Spleen (tissue), 11 donors: Measurements from ENCODE around the gene MAPK1. TPM values are rescaled to one million over a fixed set of nuclear protein-coding genes. Genes with fewer than 3 reads are reported as not detected.

Source experiments
- DNase-seq: peaks from one replicate; pipeline ENCODE4 v3.0.0-alpha.2; 2020
- H3K27ac ChIP-seq, 8 donors: fragments of 200-600 bp; sonication (generic) in 7 of 8; 1 replicate in 4 of 8; 2 replicates in 4 of 8; pipeline versions ENCODE4 v1.5.0 to v1.8.0; 2016 to 2021; ENCODE audit warnings: inconsistent platforms in 4 of 8, mild to moderate bottlenecking in 4 of 8, moderate library complexity in 1 of 8
- H3K27me3 ChIP-seq, 7 donors: fragments of 200-600 bp; sonication (generic) in 6 of 7; replicated peaks in 1 of 7; 1 replicate in 4 of 7; 2 replicates in 3 of 7; pipeline versions ENCODE4 v1.5.0 to v1.8.0; 2016 to 2021; ENCODE audit warnings: inconsistent platforms in 3 of 7, mild to moderate bottlenecking in 1 of 7
- H3K36me3 ChIP-seq, 6 donors: fragments of 200-600 bp; sonication (generic) in 5 of 6; 1 replicate in 4 of 6; 2 replicates in 2 of 6; pipeline versions ENCODE4 v1.5.0 to v1.8.0; 2016 to 2021; ENCODE audit warnings: inconsistent platforms in 2 of 6
- H3K4me1 ChIP-seq, 6 donors: fragments of 200-600 bp; sonication (generic) in 5 of 6; 1 replicate in 3 of 6; 2 replicates in 3 of 6; pipeline versions ENCODE4 v1.5.0 to v1.8.0; 2016 to 2021; ENCODE audit warnings: inconsistent platforms in 3 of 6
- H3K4me3 ChIP-seq, 8 donors: fragments of 200-600 bp; sonication (generic) in 7 of 8; 1 replicate in 4 of 8; 2 replicates in 4 of 8; pipeline versions ENCODE4 v1.5.0 to v1.8.0; 2016 to 2021; ENCODE audit warnings: inconsistent platforms in 4 of 8, mild to moderate bottlenecking in 4 of 8, moderate library complexity in 2 of 8
- H3K9me3 ChIP-seq, 8 donors: fragments of 200-600 bp; sonication (generic) in 7 of 8; 1 replicate in 4 of 8; 2 replicates in 4 of 8; pipeline versions ENCODE4 v1.5.0 to v1.8.0; 2016 to 2021; ENCODE audit warnings: inconsistent platforms in 4 of 8
- POLR2A ChIP-seq, 3 donors: fragments of 450-650 bp; IDR thresholded peaks; one replicate each; pipeline ENCODE4 v1.5.1; 2017; ENCODE audit warnings: antibody characterized with exemption in 3 of 3, mild to moderate bottlenecking in 1 of 3
- POLR2AphosphoS5 ChIP-seq, 3 donors: sonication (generic); formaldehyde crosslinking; IDR thresholded peaks; one replicate each; pipeline ENCODE4 v1.5.1; 2017; ENCODE audit warnings: antibody characterized with exemption in 3 of 3
- WGBS, 5 donors: extraction: QIAGEN DNeasy Blood & Tissue Kit in 3 of 5; methylation state at CpG; one replicate each; pipeline versions ENCODE4 v1.1.5 to v1.1.7; 2013 to 2018; 5-methylcytosine and 5-hydroxymethylcytosine counted together
- intact Hi-C: fragments of 100-400 bp; cut with DNase I; formaldehyde crosslinking; loops from one replicate; pipeline ENCODE4 v1.15.0; 2023; ENCODE audit warnings: low total_unique reads
- polyA plus RNA-seq, 3 donors: library from polyadenylated mRNA; stranded (reverse); fragments of 200-250 nt; gene quantifications; one replicate each; pipeline ENCODE4 v1.2.1, GENCODE V29; 2013
- total RNA-seq, 7 donors: library from RNA; depleted of rRNA in 3 of 7; stranded (reverse); fragments of >200 nt in 3 of 7; fragmentation: NEBNext Ultra II Directional in 4 of 7; extraction: Animal tissue kit (Norgen Biotek cat#: 25700) in 4 of 7; gene quantifications; one replicate each; pipeline versions ENCODE4 v1.1.0 to v1.2.1, GENCODE V29; 2016 to 2021
- TF ChIP-seq, protein P1 (sequence below), 11 experiments: fragments of 200-600 bp in 7 of 11; fragments of 450-650 bp in 4 of 11; sonication (generic) in 4 of 11; IDR thresholded peaks in 8 of 11; conservative IDR thresholded peaks in 3 of 11; 1 replicate in 7 of 11; 2 replicates in 4 of 11; pipeline versions ENCODE4 v1.4.0 to v1.8.0; 2016 to 2021; ENCODE audit warnings: antibody characterized with exemption in 11 of 11, inconsistent platforms in 4 of 11, mild to moderate bottlenecking in 1 of 11
- donor health status: healthy with polysubstance abuse.
- donor health status: DM: no; HTN: no; CAD: no; lungs with moderate emphysema.
- donor health status: DM: no; HTN: no; CAD: no.
- donor health status: Bipolar disorder and iron deficiency.
- donor health status: healthy.
- donor health status: DM: no; HTN: no; CAD: no.
- donor health status: DM: yes; HTN: yes; CAD: no.

The MAPK1 gene
- total and polyA plus RNA-seq, 10 donors = 11.6 to 165 (median 106) TPM

- no peak for DNase-seq
- peaks cover 9 to 37% (median 22%) of the 10 kb centered on the region in 6 donors for H3K4me1 ChIP-seq
- TF ChIP-seq POLR2A (IDR thresholded peaks at IDR 0.05) = no peak
- peak in 1 of 3 donors; percentile 8 for TF ChIP-seq POLR2AphosphoS5 (IDR thresholded peaks at IDR 0.05)
- TF ChIP-seq, protein P1, sequence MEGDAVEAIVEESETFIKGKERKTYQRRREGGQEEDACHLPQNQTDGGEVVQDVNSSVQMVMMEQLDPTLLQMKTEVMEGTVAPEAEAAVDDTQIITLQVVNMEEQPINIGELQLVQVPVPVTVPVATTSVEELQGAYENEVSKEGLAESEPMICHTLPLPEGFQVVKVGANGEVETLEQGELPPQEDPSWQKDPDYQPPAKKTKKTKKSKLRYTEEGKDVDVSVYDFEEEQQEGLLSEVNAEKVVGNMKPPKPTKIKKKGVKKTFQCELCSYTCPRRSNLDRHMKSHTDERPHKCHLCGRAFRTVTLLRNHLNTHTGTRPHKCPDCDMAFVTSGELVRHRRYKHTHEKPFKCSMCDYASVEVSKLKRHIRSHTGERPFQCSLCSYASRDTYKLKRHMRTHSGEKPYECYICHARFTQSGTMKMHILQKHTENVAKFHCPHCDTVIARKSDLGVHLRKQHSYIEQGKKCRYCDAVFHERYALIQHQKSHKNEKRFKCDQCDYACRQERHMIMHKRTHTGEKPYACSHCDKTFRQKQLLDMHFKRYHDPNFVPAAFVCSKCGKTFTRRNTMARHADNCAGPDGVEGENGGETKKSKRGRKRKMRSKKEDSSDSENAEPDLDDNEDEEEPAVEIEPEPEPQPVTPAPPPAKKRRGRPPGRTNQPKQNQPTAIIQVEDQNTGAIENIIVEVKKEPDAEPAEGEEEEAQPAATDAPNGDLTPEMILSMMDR (IDR thresholded peaks at IDR 0.05 in 8 of 11, conservative IDR thresholded peaks at IDR 0.05 in 3 of 11) = no peak
- no peaks in the 10 kb centered on the region for H3K36me3 ChIP-seq
- intact Hi-C loops = no loop called here
- H3K27me3 ChIP-seq = no peaks in the 10 kb centered on the region
- 8 to 14% (median 9%) methylated on average over 37 to 65 of the region's 65 CpGs for WGBS, 5 donors
- peak overlapping the region; percentile 54 to 92 (median 70) for H3K4me3 ChIP-seq
- H3K9me3 ChIP-seq = no peaks in the 10 kb centered on the region
- peak overlapping the region in 5 of 8 donors; percentile 55 to 94 (median 90) for H3K27ac ChIP-seq
Measured at GRCh38 chr22:21736084-21736642, 131.3 kb downstream of the MAPK1 start.

- Histone ChIP-seq H3K27ac (peak within 1 kb of the TSS; percentile 59 to 94 (median 86)), H3K9me3 (no peaks in the 10 kb centered on the region), H3K27me3 (no peaks in the 10 kb centered on the region), H3K36me3 (peaks cover 0 to 3% (median 0%) of the 10 kb centered on the region in 6 donors), H3K4me1 (peaks cover 9 to 37% (median 22%) of the 10 kb centered on the region in 6 donors), H3K4me3 (peak within 1 kb of the TSS; percentile 54 to 92 (median 70))
- 1% methylated on average over 25 to 102 of the region's 102 CpGs for WGBS, 5 donors
- DNase-seq = peak; percentile 99
- intact Hi-C loops = no loop called here
- TF ChIP-seq, protein P1 (IDR thresholded peaks at IDR 0.05 in 8 of 11, conservative IDR thresholded peaks at IDR 0.05 in 3 of 11) = no peak
- TF ChIP-seq POLR2AphosphoS5 (IDR thresholded peaks at IDR 0.05) = peak; percentile 90 to 98 (median 94)
- TF ChIP-seq POLR2A (IDR thresholded peaks at IDR 0.05) = peak; percentile 16 to 94 (median 84)
Measured at GRCh38 chr22:21735200-21736083, 132.0 kb downstream of the MAPK1 start, which contains the start of gene YPEL1. YPEL1 (minus strand) TSS chr22:21735794; CDS start chr22:21710744, 25,050 bp downstream.

DNA sequence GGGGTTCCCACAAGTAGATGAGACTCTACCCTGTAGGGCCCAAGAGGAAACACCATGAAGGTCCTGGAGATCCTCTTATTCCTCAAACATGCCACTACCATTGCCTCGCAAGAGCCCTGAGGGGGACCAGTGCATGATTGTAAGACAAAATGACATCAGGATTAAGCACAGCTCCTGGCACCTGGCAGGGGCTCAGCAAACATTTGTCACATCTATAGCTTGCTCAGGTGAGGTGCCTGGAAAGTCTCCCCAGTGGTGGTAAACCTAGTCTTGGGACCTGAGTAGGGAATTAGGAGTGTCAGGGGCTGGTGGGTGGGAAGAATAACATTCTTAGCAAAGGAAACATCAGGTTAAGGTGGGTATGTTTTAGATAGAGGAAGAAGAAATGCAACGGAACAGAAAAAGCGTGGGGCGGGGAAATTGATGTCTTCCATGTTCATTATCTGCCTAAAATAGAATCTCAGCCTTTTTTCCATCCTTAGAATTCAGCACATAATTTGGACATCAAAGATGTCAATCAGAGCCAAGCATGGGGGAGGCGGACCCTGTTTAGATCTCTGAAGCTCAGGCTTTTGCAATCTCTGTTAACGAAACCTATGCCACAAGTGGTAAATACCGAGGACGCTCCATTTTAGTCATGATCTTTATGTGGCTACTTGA is 132.8 kb downstream of the MAPK1 start:
- Histone ChIP-seq H3K27me3 (no peaks in the 10 kb centered on the region), H3K36me3 (peaks cover 0 to 10% (median 0%) of the 10 kb centered on the region in 6 donors), H3K4me3 (peak overlapping the region; percentile 37 to 92 (median 68)), H3K27ac (peak overlapping the region; percentile 59 to 94 (median 86)), H3K4me1 (peaks cover 9 to 37% (median 22%) of the 10 kb centered on the region in 6 donors), H3K9me3 (no peaks in the 10 kb centered on the region)
- no peak for DNase-seq
- intact Hi-C loops = no loop called here
- WGBS, 5 donors = 10 to 16% (median 13%) methylated on average over 8 of the region's 8 CpGs
- TF ChIP-seq POLR2AphosphoS5 (IDR thresholded peaks at IDR 0.05) = no peak
- TF ChIP-seq, protein P1 (IDR thresholded peaks at IDR 0.05 in 8 of 11, conservative IDR thresholded peaks at IDR 0.05 in 3 of 11) = no peak
- no peak for TF ChIP-seq POLR2A (IDR thresholded peaks at IDR 0.05)
